NCI-H2171 treated with DMSO at 0.1 percent for 48 hours (cell line): ENCODE measurements around the gene HAO1.
A peak's percentile ranks its signal among the peaks of the same experiment; 100 is the strongest.

Experiments
- DNase-seq: peaks from one replicate; lab custom pipeline; 2025; lab: John Stamatoyannopoulos, UW

HAO1 gene

DNA sequence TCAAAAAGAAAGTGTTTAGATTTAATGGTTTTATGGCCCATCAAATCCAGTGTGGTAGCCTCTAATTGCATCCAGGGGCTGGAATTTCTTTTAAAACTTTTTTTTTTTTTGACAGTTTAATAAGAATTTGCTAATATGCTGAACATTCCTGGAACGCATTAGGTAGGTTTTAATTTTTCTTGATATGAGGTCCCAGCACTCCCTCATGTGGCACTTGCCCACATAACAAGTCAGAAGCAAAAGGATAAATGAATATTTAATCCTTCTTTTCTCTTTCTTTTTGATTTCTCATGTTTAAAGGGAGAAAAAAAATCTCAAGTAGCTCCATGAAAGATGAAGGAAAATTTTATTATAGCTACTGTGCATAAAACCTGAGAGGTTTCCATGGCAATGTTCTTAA lies 13.5 kb downstream of the HAO1 start:
- DNase-seq = peak; percentile 22

DNA sequence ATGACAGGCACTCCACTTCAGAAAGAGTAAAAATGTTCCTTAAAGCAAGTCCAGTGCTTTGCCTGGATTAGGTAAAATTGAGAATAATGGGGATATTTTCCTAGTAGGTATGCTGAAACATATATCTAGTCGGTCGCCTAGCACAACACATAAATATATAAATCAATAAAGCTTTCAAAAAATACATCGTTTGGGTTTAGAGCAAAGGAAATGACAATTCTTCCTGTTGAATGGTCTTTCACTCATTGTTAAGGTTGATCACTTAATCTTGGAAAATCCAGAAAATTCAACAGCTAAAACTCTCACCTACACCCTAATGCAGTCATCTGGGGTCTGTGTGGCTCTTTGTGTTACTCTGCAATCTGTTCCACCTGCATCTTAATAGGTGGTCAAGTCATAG lies 13.9 kb downstream of the HAO1 start:
- no peak for DNase-seq

DNA sequence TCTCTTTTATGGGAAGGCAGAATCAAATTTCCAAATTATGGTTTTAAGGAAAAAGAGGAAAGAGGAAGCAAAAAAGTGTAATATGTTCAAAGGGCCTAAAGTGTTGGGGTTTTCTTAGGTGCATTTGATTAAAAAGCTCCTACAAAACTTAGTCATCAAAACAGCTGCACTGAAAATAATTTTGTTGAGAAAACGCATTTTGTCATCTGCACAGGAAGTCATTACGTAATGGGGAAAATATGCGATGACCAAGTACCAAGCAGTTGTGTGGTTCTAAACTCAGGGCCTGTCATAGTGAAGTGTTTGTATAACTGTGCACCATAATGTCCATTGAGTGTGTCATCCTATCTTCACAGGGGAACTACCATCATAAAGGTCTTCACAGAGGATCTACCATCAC lies 15.6 kb downstream of the HAO1 start:
- DNase-seq = no peak

- DNase-seq = no peak
These were observed 23.6 kb downstream of the HAO1 start for GRCh38 chr20:7916648-7917047.

GRCh38 chr20:7912551-7912950 lies 27.7 kb downstream of the HAO1 start:
- DNase-seq = no peak

GRCh38 chr20:7911586-7912330 lies 28.5 kb downstream of the HAO1 start:
- no peak for DNase-seq

GRCh38 chr20:7908905-7909304 lies 31.4 kb downstream of the HAO1 start:
- DNase-seq = no peak

- DNase-seq = no peak
These were observed 36.8 kb downstream of the HAO1 start for GRCh38 chr20:7903429-7903828.

DNA sequence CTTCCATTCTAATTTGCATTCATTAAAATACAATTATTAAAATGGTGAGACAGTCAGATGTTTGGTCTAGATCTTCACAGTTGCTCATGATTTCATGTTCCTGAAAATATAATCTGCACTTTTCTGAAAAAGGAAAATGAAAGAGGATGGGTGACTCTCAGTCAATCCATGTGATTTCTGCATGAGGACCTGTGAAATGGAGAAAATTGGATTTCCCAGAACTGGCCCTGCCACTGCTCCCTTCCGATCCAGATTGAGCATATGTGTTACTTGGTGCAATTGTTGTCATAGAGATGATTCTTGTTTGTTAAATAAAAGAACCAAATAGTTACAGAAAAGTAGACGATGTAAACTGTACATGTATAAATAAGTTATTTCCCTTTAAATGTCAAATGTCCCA lies 37.4 kb downstream of the HAO1 start:
- no peak for DNase-seq

- no peak for DNase-seq
These were observed 42.4 kb downstream of the HAO1 start for GRCh38 chr20:7897781-7898364.

GRCh38 chr20:7893014-7893730 lies 47.1 kb downstream of the HAO1 start:
- DNase-seq = no peak

GRCh38 chr20:7891705-7892104 lies 48.6 kb downstream of the HAO1 start:
- no peak for DNase-seq

- DNase-seq = no peak
These were observed 50.5 kb downstream of the HAO1 start for GRCh38 chr20:7889736-7890135.

- no peak for DNase-seq
These were observed 56.5 kb downstream of the HAO1 start for GRCh38 chr20:7883741-7884140.

GRCh38 chr20:7883309-7883708 lies 56.9 kb downstream of the HAO1 start:
- no peak for DNase-seq

- DNase-seq = no peak
These were observed 58.2 kb downstream of the HAO1 start for GRCh38 chr20:7882076-7882475.

- no peak for DNase-seq
These were observed 58.7 kb downstream of the HAO1 start for GRCh38 chr20:7881551-7881950.

DNA sequence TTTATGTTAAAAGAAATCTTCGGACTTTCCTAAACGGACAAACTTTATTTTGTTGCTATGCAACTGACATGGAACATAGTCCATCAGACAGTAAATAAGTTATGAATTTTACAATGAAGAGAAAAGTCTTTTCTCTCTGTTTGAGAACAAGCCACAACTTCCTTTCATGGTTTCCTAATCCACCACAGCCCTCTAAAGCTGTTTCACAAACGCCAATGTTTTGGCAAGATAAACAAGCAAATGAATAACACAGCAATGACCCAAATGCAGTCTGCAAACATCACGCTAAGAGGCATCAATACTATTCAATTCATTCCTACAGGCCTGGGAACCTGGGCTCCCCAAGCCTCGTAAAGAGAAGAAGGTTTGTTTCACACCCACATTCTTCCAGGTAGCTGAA lies 60.4 kb downstream of the HAO1 start:
- no peak for DNase-seq

DNA sequence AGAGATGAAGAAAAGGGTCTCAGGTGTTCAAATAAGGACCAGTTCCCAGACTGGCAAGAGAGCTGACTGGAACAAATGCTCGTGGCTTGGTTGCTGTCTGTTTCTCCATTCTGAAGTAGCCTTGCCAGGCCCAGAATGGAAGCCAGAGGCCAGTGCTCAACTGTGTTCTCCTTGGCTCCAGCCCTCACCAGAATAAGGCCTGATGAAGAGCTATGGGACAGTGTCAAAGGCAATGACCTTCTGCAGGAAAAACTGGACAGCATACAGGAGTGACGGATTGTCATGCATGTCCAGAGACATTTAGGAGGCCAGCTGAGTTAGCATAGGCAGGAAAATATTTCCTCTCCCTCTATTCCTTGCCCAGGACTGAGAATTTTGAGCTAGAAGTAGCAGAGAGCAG lies 72.2 kb downstream of the HAO1 start:
- no peak for DNase-seq

- no peak for DNase-seq
These were observed 74.0 kb downstream of the HAO1 start for GRCh38 chr20:7866285-7866684.

DNA sequence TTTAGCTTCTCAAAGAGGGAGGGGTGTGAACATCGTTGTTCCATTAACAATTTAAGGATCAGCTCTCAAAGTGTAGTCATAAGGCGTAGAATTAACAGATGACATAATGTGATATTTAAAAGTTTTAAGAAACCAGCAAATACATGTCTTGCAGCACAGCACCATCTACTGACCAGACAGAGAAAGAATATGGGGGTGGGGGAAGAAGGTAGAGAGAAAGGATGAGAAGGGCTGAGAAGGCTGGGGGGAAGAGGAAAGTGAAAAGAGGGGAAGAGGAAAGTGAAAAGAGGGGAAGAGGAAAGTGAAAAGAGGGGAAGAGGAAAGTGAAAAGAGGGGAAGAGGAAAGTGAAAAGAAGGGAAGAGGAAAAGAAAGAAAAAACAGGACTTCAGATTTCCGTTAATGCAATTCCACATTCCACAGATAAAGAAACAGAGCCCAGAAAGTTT lies 80.9 kb downstream of the HAO1 start:
- DNase-seq = peak; percentile 26

GRCh38 chr20:7858734-7859250 lies 81.5 kb downstream of the HAO1 start:
- no peak for DNase-seq

- DNase-seq = no peak
These were observed 83.5 kb downstream of the HAO1 start for GRCh38 chr20:7856756-7857155.
